Smooth muscle cell (in vitro differentiated cells): ENCODE data around the gene TPI1. TPM values are rescaled to one million over a fixed set of nuclear protein-coding genes. Genes with fewer than 3 reads are reported as not detected.
"Not testable (repeated sequence)": the region's sequence is repeated elsewhere in the genome, so short reads cannot be mapped to it uniquely, and the experiment has no call there.

Experiments
- DNase-seq: peaks from one replicate; lab custom pipeline; 2025; ENCODE audit not compliant: unreplicated experiment; lab: John Stamatoyannopoulos, UW
- H2AFZ ChIP-seq: fragments of 200-600 bp; sonication (generic); 2 replicates; pipeline ENCODE4 v1.6.0; 2016; ENCODE audit warnings: antibody characterized with exemption, low read depth, mild to moderate bottlenecking
- H3F3A ChIP-seq: fragments of 200-600 bp; sonication (generic); 2 replicates; pipeline ENCODE4 v1.6.0; 2017; ENCODE audit warnings: antibody characterized with exemption, low read depth
- H3K27ac ChIP-seq: fragments of 200-600 bp; sonication (generic); 2 replicates; pipeline ENCODE4 v1.5.1; 2016; ENCODE audit warnings: low read depth, mild to moderate bottlenecking
- H3K27me3 ChIP-seq: fragments of 200-600 bp; sonication (generic); 2 replicates; pipeline ENCODE4 v1.6.1; 2016; ENCODE audit warnings: low read depth, mild to moderate bottlenecking
- H3K36me3 ChIP-seq: fragments of 200-600 bp; sonication (generic); 2 replicates; pipeline ENCODE4 v1.5.1; 2016; ENCODE audit warnings: low read depth
- H3K4me1 ChIP-seq: fragments of 200-600 bp; sonication (generic); 2 replicates; pipeline ENCODE4 v1.5.1; 2016; ENCODE audit warnings: low read depth
- H3K4me2 ChIP-seq: fragments of 200-600 bp; sonication (generic); 2 replicates; pipeline ENCODE4 v1.6.0; 2016; ENCODE audit warnings: mild to moderate bottlenecking
- H3K4me3 ChIP-seq: fragments of 200-600 bp; sonication (generic); 2 replicates; pipeline ENCODE4 v1.5.1; 2016; ENCODE audit warnings: mild to moderate bottlenecking
- H3K79me2 ChIP-seq: fragments of 200-600 bp; sonication (generic); 2 replicates; pipeline ENCODE4 v1.6.0; 2016; ENCODE audit warnings: low read depth, mild to moderate bottlenecking
- H3K9ac ChIP-seq: fragments of 200-600 bp; sonication (generic); 2 replicates; pipeline ENCODE4 v1.6.0; 2016; ENCODE audit warnings: low read depth
- H3K9me3 ChIP-seq: fragments of 200-600 bp; sonication (generic); replicated peaks from 2 replicates; pipeline ENCODE4 v1.5.1; 2016; ENCODE audit warnings: low read depth
- H4K20me1 ChIP-seq: fragments of 200-600 bp; sonication (generic); 2 replicates; pipeline ENCODE4 v1.6.0; 2016; ENCODE audit warnings: low read depth
- WGBS: methylation state at CpG from one replicate; pipeline ENCODE4 v1.1.7; 2016; ENCODE audit warnings: low lambda C conversion rate; 5-methylcytosine and 5-hydroxymethylcytosine counted together
- polyA plus RNA-seq: library from polyadenylated mRNA; unstranded; fragments of >200 nt; fragmentation: Nextera tagmentation; extraction: Ambion mirVana; gene quantifications from 2 replicates; pipeline ENCODE4 v1.2.1, GENCODE V29; 2016
- total RNA-seq: library from RNA; depleted of rRNA; stranded (reverse); fragments of >200 nt; gene quantifications from 2 replicates; pipeline ENCODE4 v1.2.3, GENCODE V29; 2014
- TF ChIP-seq, protein P1 (sequence below): fragments of 200-600 bp; sonication (generic); IDR thresholded peaks from 2 replicates; pipeline ENCODE4 v1.5.1; 2017; ENCODE audit warnings: borderline replicate concordance, mild to moderate bottlenecking, antibody characterized with exemption; ENCODE audit not compliant: insufficient read depth, poor library complexity, severe bottlenecking

TPI1 gene
- total and polyA plus RNA-seq, 2 experiments from 2014 or later, result 1,199 to 2,097 TPM

DNA sequence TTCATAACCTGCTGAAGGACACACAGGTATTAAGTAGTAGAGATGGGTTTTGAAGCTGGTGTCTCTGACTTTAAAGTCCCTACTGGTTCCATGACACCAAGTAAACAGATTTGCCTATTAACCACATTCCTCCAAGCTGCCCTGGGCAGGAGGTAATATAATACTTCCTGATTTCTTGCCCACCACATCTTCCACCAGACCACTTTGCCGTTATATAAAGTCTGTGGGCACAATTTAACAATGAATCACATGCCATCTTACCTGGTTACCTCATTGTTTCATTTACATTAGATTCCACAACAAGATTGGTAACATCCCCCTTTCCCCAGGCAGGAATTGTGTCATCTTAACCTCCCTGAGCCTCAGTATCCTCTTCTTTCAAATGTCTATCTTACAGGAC, 36.4 kb downstream of the TPI1 start:
- TF ChIP-seq, protein P1, sequence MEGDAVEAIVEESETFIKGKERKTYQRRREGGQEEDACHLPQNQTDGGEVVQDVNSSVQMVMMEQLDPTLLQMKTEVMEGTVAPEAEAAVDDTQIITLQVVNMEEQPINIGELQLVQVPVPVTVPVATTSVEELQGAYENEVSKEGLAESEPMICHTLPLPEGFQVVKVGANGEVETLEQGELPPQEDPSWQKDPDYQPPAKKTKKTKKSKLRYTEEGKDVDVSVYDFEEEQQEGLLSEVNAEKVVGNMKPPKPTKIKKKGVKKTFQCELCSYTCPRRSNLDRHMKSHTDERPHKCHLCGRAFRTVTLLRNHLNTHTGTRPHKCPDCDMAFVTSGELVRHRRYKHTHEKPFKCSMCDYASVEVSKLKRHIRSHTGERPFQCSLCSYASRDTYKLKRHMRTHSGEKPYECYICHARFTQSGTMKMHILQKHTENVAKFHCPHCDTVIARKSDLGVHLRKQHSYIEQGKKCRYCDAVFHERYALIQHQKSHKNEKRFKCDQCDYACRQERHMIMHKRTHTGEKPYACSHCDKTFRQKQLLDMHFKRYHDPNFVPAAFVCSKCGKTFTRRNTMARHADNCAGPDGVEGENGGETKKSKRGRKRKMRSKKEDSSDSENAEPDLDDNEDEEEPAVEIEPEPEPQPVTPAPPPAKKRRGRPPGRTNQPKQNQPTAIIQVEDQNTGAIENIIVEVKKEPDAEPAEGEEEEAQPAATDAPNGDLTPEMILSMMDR, result no peak
- no peak overlapping the region for H3K9ac ChIP-seq

DNA sequence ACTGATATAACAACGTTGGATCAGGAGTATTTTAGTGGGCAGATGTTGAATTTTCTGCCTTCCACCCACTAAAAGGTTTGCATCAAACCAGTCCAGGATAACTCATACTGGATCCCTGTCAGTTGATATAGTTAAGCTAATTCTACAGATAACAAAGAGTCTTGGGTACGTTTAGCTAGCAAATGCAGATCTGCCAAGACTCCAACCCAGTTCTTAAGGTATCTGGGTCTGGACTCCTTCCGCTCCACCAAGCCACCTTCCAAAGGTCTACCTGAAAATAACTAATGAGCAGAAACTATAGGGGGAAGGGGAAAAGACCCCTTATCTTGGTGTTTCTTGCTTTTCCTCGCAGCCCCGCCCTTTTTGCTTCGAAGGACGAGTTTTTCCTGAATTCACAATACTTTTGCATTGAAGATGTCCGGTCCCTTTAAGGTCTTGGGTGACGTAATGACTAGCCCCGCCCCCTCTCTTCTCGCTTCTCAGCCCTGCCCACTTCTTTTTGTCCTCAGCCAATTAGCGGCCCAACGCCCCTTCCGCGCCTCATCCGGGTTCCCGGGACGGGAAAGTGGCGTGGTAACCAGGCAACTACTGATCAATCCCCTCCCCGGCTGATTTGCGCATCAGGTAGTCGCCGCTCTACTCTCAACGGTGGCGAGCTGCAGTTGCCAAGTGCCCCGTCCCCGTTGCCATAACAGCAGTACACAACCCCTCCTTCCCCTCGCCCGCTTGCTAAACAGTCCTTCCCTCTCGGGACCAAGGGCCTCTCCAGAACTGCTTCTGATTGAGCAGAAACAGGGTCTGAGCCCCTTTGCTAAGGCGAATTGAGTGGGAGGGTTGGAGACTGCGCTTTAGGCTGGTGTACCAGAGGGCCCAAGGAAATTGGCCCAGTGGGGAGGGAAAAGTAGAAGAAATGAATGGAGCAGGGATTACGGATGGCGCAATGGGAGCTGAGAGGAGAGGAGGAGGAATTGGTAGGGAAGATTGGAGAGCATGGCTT, 37.2 kb downstream of the TPI1 start, which contains the start of gene LRRC23:
LRRC23 (plus strand) TSS at position 543 of the 997 bp plus-strand sequence. CDS start 812 bp downstream, outside the sequence.
- TF ChIP-seq, protein P1, result no peak
- H2AFZ ChIP-seq, result peak within 1 kb of the TSS; percentile 81
- no peaks in the 10 kb centered on the region for H3K79me2 ChIP-seq
- H4K20me1 ChIP-seq, result no peaks in the 10 kb centered on the region
- H3K36me3 ChIP-seq, result no peaks in the 10 kb centered on the region
- H3K27ac ChIP-seq, result peak within 1 kb of the TSS; percentile 83
- peak; percentile 73 for DNase-seq
- peak within 1 kb of the TSS; percentile 77 for H3K4me3 ChIP-seq
- peaks cover 10% of the 10 kb centered on the region for H3K4me1 ChIP-seq
- H3K9ac ChIP-seq, result peak within 1 kb of the TSS; percentile 95
- 7% methylated on average over 34 of the region's 34 CpGs for WGBS
- peak within 1 kb of the TSS; percentile 98 for H3K4me2 ChIP-seq
- H3K9me3 ChIP-seq, result no peaks in the 10 kb centered on the region
- H3F3A ChIP-seq, result no peaks in the 10 kb centered on the region
- H3K27me3 ChIP-seq, result no peaks in the 10 kb centered on the region

More for the DNA sequence above, 36.4 kb downstream of the TPI1 start:
- H3F3A ChIP-seq, result no peaks in the 10 kb centered on the region
- H3K4me3 ChIP-seq, result peak overlapping the region; percentile 77
- peak overlapping the region; percentile 83 for H3K27ac ChIP-seq
- 84% methylated on average over 1 of the region's 1 CpG for WGBS
- no peaks in the 10 kb centered on the region for H4K20me1 ChIP-seq
- H3K4me2 ChIP-seq, result peak overlapping the region; percentile 98
- H3K4me1 ChIP-seq, result peaks cover 10% of the 10 kb centered on the region
- H3K79me2 ChIP-seq, result no peaks in the 10 kb centered on the region
- no peak for DNase-seq
- peak overlapping the region; percentile 81 for H2AFZ ChIP-seq
- no peaks in the 10 kb centered on the region for H3K27me3 ChIP-seq
- H3K9me3 ChIP-seq, result no peaks in the 10 kb centered on the region
- no peaks in the 10 kb centered on the region for H3K36me3 ChIP-seq

DNA sequence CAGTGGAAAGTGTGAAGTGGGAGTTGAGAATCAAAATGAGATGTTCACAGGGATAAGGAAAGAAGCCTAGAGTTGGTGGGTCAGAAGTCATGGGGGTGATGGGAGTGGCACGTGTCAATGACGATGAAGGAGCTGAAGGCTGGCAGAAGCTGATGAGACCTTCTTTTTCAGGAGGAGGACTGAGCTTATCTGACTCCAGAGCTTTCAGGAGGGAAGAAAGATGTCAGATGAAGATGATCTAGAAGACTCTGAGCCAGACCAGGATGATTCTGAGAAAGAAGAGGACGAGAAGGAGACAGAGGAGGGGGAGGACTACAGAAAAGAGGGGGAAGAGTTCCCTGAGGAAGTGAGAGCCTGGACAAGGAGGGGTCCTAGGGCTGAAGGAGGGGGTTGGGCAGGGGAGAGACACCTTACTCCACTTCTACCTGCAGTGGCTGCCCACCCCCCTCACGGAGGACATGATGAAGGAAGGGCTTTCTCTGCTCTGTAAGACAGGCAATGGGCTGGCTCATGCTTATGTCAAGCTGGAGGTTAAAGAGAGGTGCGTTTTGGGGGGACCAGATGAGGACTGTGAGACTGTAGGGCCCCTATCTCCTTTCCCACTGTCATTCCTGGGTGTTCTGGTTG, 38.2 kb downstream of the TPI1 start:
- H3K4me3 ChIP-seq, result peak overlapping the region; percentile 77
- H3K4me1 ChIP-seq, result peaks cover 10% of the 10 kb centered on the region
- TF ChIP-seq, protein P1, result no peak
- H4K20me1 ChIP-seq, result no peaks in the 10 kb centered on the region
- no peaks in the 10 kb centered on the region for H3K9me3 ChIP-seq
- peak overlapping the region; percentile 83 for H3K27ac ChIP-seq
- peak overlapping the region; percentile 95 for H3K9ac ChIP-seq
- H3K79me2 ChIP-seq, result no peaks in the 10 kb centered on the region
- H2AFZ ChIP-seq, result no peak overlapping the region
- no peak for DNase-seq
- H3K27me3 ChIP-seq, result no peaks in the 10 kb centered on the region
- H3F3A ChIP-seq, result no peaks in the 10 kb centered on the region
- WGBS, result 61% methylated on average over 5 of the region's 5 CpGs
- H3K36me3 ChIP-seq, result no peaks in the 10 kb centered on the region
- H3K4me2 ChIP-seq, result peak overlapping the region; percentile 98

DNA sequence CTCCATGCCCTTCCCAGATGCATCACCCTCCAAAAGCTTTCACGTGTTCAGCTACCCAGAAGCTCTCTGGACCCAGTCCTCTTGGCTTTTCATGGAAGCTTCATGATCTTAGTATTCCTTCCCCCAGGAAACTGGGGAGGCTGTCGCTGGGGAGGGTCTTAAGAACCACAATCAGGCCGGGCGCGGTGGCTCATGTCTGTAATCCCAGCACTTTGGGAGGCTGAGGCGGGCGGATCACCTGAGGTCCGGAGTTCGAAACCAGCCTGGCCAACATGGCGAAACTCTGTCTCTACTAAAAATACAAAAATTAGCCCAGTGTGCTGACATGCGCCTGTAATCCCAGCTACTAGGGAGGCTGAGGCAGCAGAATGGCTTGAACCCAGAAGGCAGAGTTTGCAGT, 40.8 kb downstream of the TPI1 start:
- H4K20me1 ChIP-seq, H3K27me3 ChIP-seq, H3K4me3 ChIP-seq, H3K9me3 ChIP-seq, H2AFZ ChIP-seq, H3F3A ChIP-seq, H3K9ac ChIP-seq, H3K36me3 ChIP-seq, DNase-seq, H3K4me2 ChIP-seq, H3K27ac ChIP-seq, H3K79me2 ChIP-seq: not testable (repeated sequence)
- peaks cover 10% of the 10 kb centered on the region for H3K4me1 ChIP-seq
- WGBS, result 97% methylated on average over 11 of the region's 11 CpGs
